Kidney epithelial cell (primary cell): ENCODE data around the gene SCPEP1. TPM values are rescaled to one million over a fixed set of nuclear protein-coding genes. Genes with fewer than 3 reads are reported as not detected.
A peak's percentile ranks its signal among the peaks of the same experiment; 100 is the strongest.

ENCODE experiments used
- DNase-seq: peaks from one replicate; pipeline ENCODE4 v3.0.0-alpha.2; 2010; ENCODE audit warnings: low read depth
- H3K27me3 ChIP-seq: 2 replicates; pipeline ENCODE4 v1.6.0; 2011; ENCODE audit warnings: low read length; ENCODE audit not compliant: control insufficient read depth, insufficient read depth
- H3K36me3 ChIP-seq: 2 replicates; pipeline ENCODE4 v1.5.1; 2011; ENCODE audit warnings: low read length; ENCODE audit not compliant: control insufficient read depth, insufficient read depth
- H3K4me3 ChIP-seq: 2 replicates; pipeline ENCODE4 v1.5.1; 2011; ENCODE audit warnings: low read depth, mild to moderate bottlenecking, control low read depth, low read length
- CTCF ChIP-seq: IDR thresholded peaks from 2 replicates; pipeline ENCODE4 v1.5.1; 2011; ENCODE audit warnings: mild to moderate bottlenecking, moderate library complexity, low read length, control low read depth, inconsistent platforms; ENCODE audit not compliant: insufficient read depth, poor library complexity, severe bottlenecking
- total RNA-seq: library from RNA; depleted of rRNA; stranded (reverse); fragments of >200 nt; gene quantifications from 2 replicates; pipeline ENCODE4 v1.2.3, GENCODE V29; 2015

The SCPEP1 gene
- total RNA-seq, 1 donor from 2014 or later = 24.8 TPM

- no peak overlapping the region for H3K4me3 ChIP-seq
- H3K36me3 ChIP-seq = no peaks in the 10 kb centered on the region
- H3K27me3 ChIP-seq = no peaks in the 10 kb centered on the region
- no peak for DNase-seq
- TF ChIP-seq CTCF = no peak
These were observed 5.7 kb upstream of the SCPEP1 start for GRCh38 chr17:56972111-56972730.

DNA sequence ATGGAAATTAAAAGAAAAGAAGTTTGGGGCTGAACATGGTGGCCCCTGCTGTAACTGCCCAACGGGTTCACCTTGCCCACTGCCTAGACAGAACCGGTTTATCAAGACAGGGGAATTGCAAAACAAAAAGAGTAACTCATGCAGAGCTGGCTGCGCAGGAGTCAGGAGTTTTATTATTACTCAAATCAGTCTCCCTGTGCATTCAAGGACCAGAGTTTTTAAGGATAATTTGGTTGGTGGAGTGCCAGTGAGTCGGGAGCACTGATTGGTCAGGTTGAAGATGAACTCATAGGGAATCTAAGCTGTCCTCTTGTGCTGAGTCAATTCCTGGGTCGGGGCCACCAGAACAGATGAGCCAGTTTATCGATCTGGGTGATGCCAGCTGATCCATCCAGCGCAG is 4.4 kb upstream of the SCPEP1 start:
- no peak for DNase-seq
- H3K27me3 ChIP-seq = no peaks in the 10 kb centered on the region
- TF ChIP-seq CTCF = no peak
- no peak overlapping the region for H3K4me3 ChIP-seq
- no peaks in the 10 kb centered on the region for H3K36me3 ChIP-seq

DNA sequence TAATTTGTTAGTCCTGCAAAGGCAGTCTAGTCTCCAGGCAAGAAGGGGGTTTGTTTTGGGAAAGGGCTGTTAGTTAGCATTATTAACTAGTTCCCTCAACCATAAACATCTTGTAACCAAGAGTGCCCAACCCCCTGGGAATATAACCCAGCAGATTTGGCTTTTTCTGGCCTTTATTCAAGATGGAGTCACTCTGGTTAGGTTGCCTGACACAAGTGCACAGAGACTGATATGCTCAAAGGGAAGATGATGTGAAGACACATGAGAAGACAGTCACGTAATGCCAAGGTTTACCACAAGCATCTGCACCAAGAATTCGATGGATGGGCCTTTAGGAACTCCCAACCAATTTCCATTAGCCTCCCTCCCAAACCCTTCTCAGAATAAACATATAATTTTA is 3.9 kb upstream of the SCPEP1 start:
- Histone ChIP-seq H3K27me3 (no peaks in the 10 kb centered on the region), H3K4me3 (no peak overlapping the region), H3K36me3 (no peaks in the 10 kb centered on the region)
- no peak for DNase-seq
- TF ChIP-seq CTCF = no peak

GRCh38 chr17:56975656-56976055 is 2.3 kb upstream of the SCPEP1 start:
- no peak overlapping the region for H3K4me3 ChIP-seq
- TF ChIP-seq CTCF = no peak
- no peaks in the 10 kb centered on the region for H3K36me3 ChIP-seq
- no peaks in the 10 kb centered on the region for H3K27me3 ChIP-seq
- DNase-seq = no peak

GRCh38 chr17:56976941-56977608 is 856 bp upstream of the SCPEP1 start:
- no peaks in the 10 kb centered on the region for H3K36me3 ChIP-seq
- H3K27me3 ChIP-seq = no peaks in the 10 kb centered on the region
- no peak for TF ChIP-seq CTCF
- H3K4me3 ChIP-seq = no peak overlapping the region
- DNase-seq = no peak

DNA sequence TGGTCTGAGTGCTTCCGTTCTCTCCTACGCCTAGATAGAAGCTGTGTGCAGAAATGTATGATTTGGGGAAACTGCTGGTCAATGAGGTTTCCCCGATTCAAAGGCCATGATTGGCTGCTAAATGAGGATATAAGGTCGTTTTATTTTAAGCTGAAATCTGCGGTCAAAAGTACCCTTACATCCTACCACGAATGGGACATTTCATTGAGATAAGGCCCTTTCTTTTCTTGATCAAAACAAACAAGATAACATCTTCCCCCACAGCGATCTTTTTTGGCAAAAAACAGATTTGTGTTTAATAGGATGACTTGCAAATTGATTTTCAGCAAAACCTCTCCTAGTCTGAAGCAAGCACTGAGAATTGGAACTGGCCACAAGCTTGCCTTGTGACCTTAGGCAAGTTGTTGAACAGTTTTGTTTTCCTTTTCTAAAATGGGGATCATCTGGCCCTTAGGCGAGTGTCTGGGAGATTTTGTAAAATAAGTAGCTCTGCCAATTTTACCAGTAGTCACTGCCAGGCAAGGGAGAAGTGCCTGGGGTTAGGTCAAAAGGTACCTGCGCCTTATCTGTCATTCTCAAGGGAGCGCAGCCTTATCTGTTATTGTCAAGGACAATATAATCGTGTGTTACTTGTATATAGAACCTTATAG is 635 bp downstream of the SCPEP1 start:
- no peak for DNase-seq
- H3K4me3 ChIP-seq = peak overlapping the region; percentile 51
- no peaks in the 10 kb centered on the region for H3K27me3 ChIP-seq
- no peaks in the 10 kb centered on the region for H3K36me3 ChIP-seq
- TF ChIP-seq CTCF = no peak
